ENCODE measurements around the gene ARL6IP4. TPM values are rescaled to one million over a fixed set of nuclear protein-coding genes. Genes with fewer than 3 reads are reported as not detected.
"Not testable (repeated sequence)": the region's sequence is repeated elsewhere in the genome, so short reads cannot be mapped to it uniquely, and the experiment has no call there.

The ARL6IP4 gene
- 100 to 1,000 TPM; 131 to 327 (median 245) TPM for polyA plus RNA-seq

GRCh38 chr12:122980183-122981035 is at the start of gene ARL6IP4:
TSS of gene ARL6IP4 (plus strand) at chr12:122980681. CDS start at chr12:122981140, 459 bp downstream.
- H3K36me3 Mint-ChIP-seq: peaks cover 0 to 10% (median 5%) of the 10 kb centered on the region in 3 donors
- H3K9me3 Mint-ChIP-seq: no peaks in the 10 kb centered on the region
- peak within 1 kb of the TSS; percentile 84 to 89 (median 86) for H3K4me3 Mint-ChIP-seq
- peaks cover 65 to 70% of the 10 kb centered on the region in 2 donors for H3K4me1 Mint-ChIP-seq
- H3K27me3 Mint-ChIP-seq (ENCODE audit: low read depth in 3 of 3): peaks cover 0 to 9% (median 4%) of the 10 kb centered on the region in 3 donors
- peak; percentile 78 to 79 (median 78) for DNase-seq
- peak within 1 kb of the TSS; percentile 74 to 93 (median 86) for H3K27ac Mint-ChIP-seq

GRCh38 chr12:122932207-122932606 is 48.3 kb upstream of the ARL6IP4 start:
- no peak for DNase-seq
- Mint-ChIP-seq H3K4me3 (no peak overlapping the region), H3K4me1 (peaks cover 6 to 7% of the 10 kb centered on the region in 2 donors), H3K27ac (no peak overlapping the region), H3K9me3 (no peaks in the 10 kb centered on the region), H3K36me3 (no peaks in the 10 kb centered on the region), H3K27me3 (ENCODE audit: low read depth in 3 of 3) (peaks cover 0 to 2% (median 0%) of the 10 kb centered on the region in 3 donors)

- Mint-ChIP-seq H3K4me3 (no peak overlapping the region), H3K9me3 (no peaks in the 10 kb centered on the region), H3K27me3 (ENCODE audit: low read depth in 3 of 3) (peaks cover 2 to 3% (median 2%) of the 10 kb centered on the region in 3 donors), H3K36me3 (peaks cover 0 to 4% (median 0%) of the 10 kb centered on the region in 3 donors), H3K27ac (no peak overlapping the region), H3K4me1 (peaks cover 0 to 2% of the 10 kb centered on the region in 2 donors)
- DNase-seq: no peak
These were observed 45.8 kb upstream of the ARL6IP4 start for GRCh38 chr12:122934722-122935121.

GRCh38 chr12:122935318-122935717 is 45.2 kb upstream of the ARL6IP4 start:
- Mint-ChIP-seq H3K27ac (no peak overlapping the region), H3K36me3 (peaks cover 0 to 4% (median 0%) of the 10 kb centered on the region in 3 donors), H3K27me3 (ENCODE audit: low read depth in 3 of 3) (peaks cover 2 to 3% (median 2%) of the 10 kb centered on the region in 3 donors), H3K4me3 (no peak overlapping the region), H3K4me1 (peaks cover under 1 to 2% of the 10 kb centered on the region in 2 donors), H3K9me3 (no peaks in the 10 kb centered on the region)
- DNase-seq: no peak

- DNase-seq: no peak
- Mint-ChIP-seq H3K36me3 (peaks cover 0 to 4% (median 0%) of the 10 kb centered on the region in 3 donors), H3K4me1 (peaks cover 22 to 23% of the 10 kb centered on the region in 2 donors), H3K9me3 (no peaks in the 10 kb centered on the region), H3K27me3 (ENCODE audit: low read depth in 3 of 3) (peaks cover 2 to 7% (median 4%) of the 10 kb centered on the region in 3 donors), H3K27ac (peak overlapping the region in 2 of 6 donors; percentile 40 to 53), H3K4me3 (no peak overlapping the region)
These were observed 42.8 kb upstream of the ARL6IP4 start for GRCh38 chr12:122937622-122938091.

GRCh38 chr12:122939125-122939524 is 41.4 kb upstream of the ARL6IP4 start:
- peaks cover 36 to 38% of the 10 kb centered on the region in 2 donors for H3K4me1 Mint-ChIP-seq
- peaks cover 0 to 2% (median 0%) of the 10 kb centered on the region in 6 donors for H3K9me3 Mint-ChIP-seq
- DNase-seq: no peak
- H3K4me3 Mint-ChIP-seq: no peak overlapping the region
- peaks cover 2 to 10% (median 9%) of the 10 kb centered on the region in 3 donors for H3K27me3 Mint-ChIP-seq (ENCODE audit: low read depth in 3 of 3)
- H3K36me3 Mint-ChIP-seq: peaks cover 0 to 4% (median 0%) of the 10 kb centered on the region in 3 donors
- H3K27ac Mint-ChIP-seq: peak overlapping the region in 2 of 6 donors; percentile 65 to 86

- H3K27me3 Mint-ChIP-seq (ENCODE audit: low read depth in 3 of 3); H3K4me3 Mint-ChIP-seq; DNase-seq; H3K9me3 Mint-ChIP-seq; H3K36me3 Mint-ChIP-seq: not testable (repeated sequence)
- peaks cover 46 to 50% of the 10 kb centered on the region in 2 donors for H3K4me1 Mint-ChIP-seq
- H3K27ac Mint-ChIP-seq: peak overlapping the region in 2 of 6 donors; percentile 40 to 89
These were observed 39.1 kb upstream of the ARL6IP4 start for GRCh38 chr12:122941351-122941750.

GRCh38 chr12:122942637-122943036 is 37.8 kb upstream of the ARL6IP4 start:
- H3K27me3 Mint-ChIP-seq (ENCODE audit: low read depth in 3 of 3): peaks cover 2 to 15% (median 15%) of the 10 kb centered on the region in 3 donors
- peaks cover 59 to 63% of the 10 kb centered on the region in 2 donors for H3K4me1 Mint-ChIP-seq
- H3K9me3 Mint-ChIP-seq: peaks cover 0 to 2% (median 0%) of the 10 kb centered on the region in 6 donors
- H3K4me3 Mint-ChIP-seq: peak overlapping the region; percentile 60 to 93 (median 74)
- peak; percentile 70 to 75 (median 72) for DNase-seq
- peak overlapping the region; percentile 87 to 96 (median 89) for H3K27ac Mint-ChIP-seq
- H3K36me3 Mint-ChIP-seq: peaks cover 0 to 4% (median 0%) of the 10 kb centered on the region in 3 donors

- Mint-ChIP-seq H3K36me3 (peaks cover 0 to 4% (median 0%) of the 10 kb centered on the region in 3 donors), H3K4me1 (peaks cover 65 to 69% of the 10 kb centered on the region in 2 donors), H3K27ac (peak overlapping the region; percentile 87 to 96 (median 89)), H3K9me3 (peaks cover 0 to 2% (median 0%) of the 10 kb centered on the region in 6 donors), H3K27me3 (ENCODE audit: low read depth in 3 of 3) (peaks cover 2 to 13% (median 11%) of the 10 kb centered on the region in 3 donors), H3K4me3 (peak overlapping the region; percentile 60 to 93 (median 74))
- DNase-seq: peak in 2 of 3 donors; percentile 23 to 29
These were observed 37.3 kb upstream of the ARL6IP4 start for GRCh38 chr12:122943196-122943595.

GRCh38 chr12:122944605-122945592 is 35.6 kb upstream of the ARL6IP4 start:
- H3K27ac Mint-ChIP-seq: peak overlapping the region in 5 of 6 donors; percentile 11 to 95 (median 84)
- peaks cover 2 to 13% (median 11%) of the 10 kb centered on the region in 3 donors for H3K27me3 Mint-ChIP-seq (ENCODE audit: low read depth in 3 of 3)
- H3K4me3 Mint-ChIP-seq: peak overlapping the region in 1 of 5 donors; percentile 24
- H3K4me1 Mint-ChIP-seq: peaks cover 67 to 69% of the 10 kb centered on the region in 2 donors
- no peaks in the 10 kb centered on the region for H3K36me3 Mint-ChIP-seq
- no peak for DNase-seq
- H3K9me3 Mint-ChIP-seq: peaks cover 0 to 2% (median 0%) of the 10 kb centered on the region in 6 donors

- H3K9me3 Mint-ChIP-seq: peaks cover 0 to 2% (median 0%) of the 10 kb centered on the region in 6 donors
- peak overlapping the region; percentile 84 to 95 (median 88) for H3K27ac Mint-ChIP-seq
- H3K27me3 Mint-ChIP-seq (ENCODE audit: low read depth in 3 of 3): peaks cover 2 to 13% (median 11%) of the 10 kb centered on the region in 3 donors
- H3K4me3 Mint-ChIP-seq: peak overlapping the region; percentile 72 to 84 (median 75)
- H3K36me3 Mint-ChIP-seq: no peaks in the 10 kb centered on the region
- peak; percentile 81 to 84 (median 81) for DNase-seq
- H3K4me1 Mint-ChIP-seq: peaks cover 53 to 59% of the 10 kb centered on the region in 2 donors
These were observed 33.7 kb upstream of the ARL6IP4 start for GRCh38 chr12:122946690-122947341.

GRCh38 chr12:122947352-122947792 is 33.1 kb upstream of the ARL6IP4 start:
- Mint-ChIP-seq H3K4me1 (peaks cover 52 to 59% of the 10 kb centered on the region in 2 donors), H3K9me3 (peaks cover 0 to 2% (median 0%) of the 10 kb centered on the region in 6 donors), H3K36me3 (no peaks in the 10 kb centered on the region), H3K27ac (peak overlapping the region; percentile 84 to 95 (median 88)), H3K4me3 (peak overlapping the region; percentile 72 to 84 (median 75)), H3K27me3 (ENCODE audit: low read depth in 3 of 3) (peaks cover 2 to 13% (median 10%) of the 10 kb centered on the region in 3 donors)
- no peak for DNase-seq
